T-helper 2 cell (primary cell): ENCODE measurements around the gene FAM181A.

Source experiments
- DNase-seq, 5 experiments: peaks; one replicate each; pipeline versions ENCODE4 v3.0.0 to v3.0.0-alpha.2; 2012 to 2022
- total RNA-seq, 2 donors: gene quantifications; one replicate each; lab custom pipeline; 2026; lab: John Stamatoyannopoulos, UW

FAM181A gene
- total RNA-seq: 0 reads per million in 2 donors

GRCh38 chr14:93926873-93927799 is at the start of gene FAM181A:
FAM181A (plus strand) TSS chr14:93927344; CDS start chr14:93928286, 942 bp downstream.
- DNase-seq: no peak

DNA sequence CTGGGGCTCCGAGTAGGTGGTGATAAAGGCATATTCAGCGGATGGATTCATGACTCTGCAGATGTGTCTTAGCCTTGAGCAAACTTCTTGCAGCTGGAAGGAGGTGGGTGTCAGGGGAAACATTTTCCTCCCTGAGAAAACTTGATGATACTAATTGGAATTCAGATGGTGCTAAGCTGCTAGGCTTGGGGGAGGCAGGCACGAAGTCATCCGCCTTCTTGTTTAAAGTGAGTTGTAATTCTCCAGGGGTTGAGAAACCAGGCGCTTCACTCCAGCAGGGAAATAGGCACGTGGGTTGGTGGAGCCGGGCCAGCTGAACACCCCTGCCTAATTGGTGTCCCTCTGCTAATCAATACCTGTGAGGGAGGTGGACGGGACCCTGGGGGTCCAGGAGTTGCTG is 48.9 kb upstream of the FAM181A start:
- no peak for DNase-seq

GRCh38 chr14:93878871-93879270 is 48.3 kb upstream of the FAM181A start:
- no peak for DNase-seq

GRCh38 chr14:93879362-93879983 is 47.7 kb upstream of the FAM181A start:
- DNase-seq: no peak

DNA sequence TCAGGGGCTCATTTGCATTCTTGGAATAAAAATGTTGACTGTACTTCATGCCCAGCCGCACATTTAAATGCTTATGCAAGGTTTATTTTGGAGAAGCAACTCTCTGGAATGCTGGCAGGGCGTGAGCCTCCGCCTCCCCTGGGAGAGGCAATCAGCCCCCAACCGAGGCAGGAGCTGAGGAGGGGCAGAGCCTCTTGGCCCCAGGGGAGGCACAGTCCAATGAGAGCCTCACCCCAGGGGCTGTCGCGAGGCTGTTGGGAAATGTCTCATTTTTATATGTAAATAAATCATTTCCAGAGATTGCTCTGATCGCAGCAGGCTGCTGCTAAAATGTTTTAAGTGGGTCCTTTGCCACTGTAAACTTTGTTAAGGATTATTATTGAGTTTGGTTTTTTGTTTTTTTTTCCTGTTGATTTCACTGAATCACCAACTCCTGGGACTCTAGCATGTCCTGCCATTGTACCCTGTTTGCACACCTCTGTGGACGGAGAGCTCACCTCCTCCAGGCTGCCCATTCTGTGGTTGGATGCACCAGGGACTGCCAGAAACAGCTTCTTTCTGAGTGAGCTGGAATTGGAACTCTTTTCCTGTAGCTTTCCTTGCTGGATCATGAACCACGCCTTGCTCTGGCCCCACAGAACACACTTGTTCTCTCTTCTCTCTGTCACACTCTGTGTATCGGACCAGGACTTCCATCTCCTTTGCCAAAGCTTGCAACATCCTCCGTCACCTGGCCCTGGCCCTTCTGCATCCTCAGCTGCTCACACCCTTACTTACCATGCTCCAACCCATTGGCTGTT is 46.9 kb upstream of the FAM181A start:
- no peak for DNase-seq

GRCh38 chr14:93884950-93885349 is 42.2 kb upstream of the FAM181A start:
- peak in 1 of 5 experiments; percentile 47 for DNase-seq

DNA sequence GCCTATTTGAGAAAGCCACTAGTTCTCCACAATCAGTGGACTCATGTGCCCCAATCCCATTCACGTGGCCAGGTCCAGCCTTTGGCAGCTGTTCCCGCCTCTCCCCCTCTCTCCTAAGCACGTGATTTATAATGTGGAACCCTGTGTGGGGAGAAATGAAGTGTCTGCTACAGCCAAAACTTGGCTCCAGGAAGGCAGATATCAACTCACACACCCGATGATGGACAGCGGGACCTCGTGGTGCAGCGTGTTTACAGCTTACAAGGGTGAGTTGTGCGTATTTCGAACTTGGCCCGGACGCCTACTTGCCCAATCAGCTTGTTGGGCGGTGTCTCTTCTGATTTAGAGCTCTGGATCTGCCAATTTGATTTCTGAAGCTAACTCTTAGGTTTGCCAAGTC is 38.1 kb upstream of the FAM181A start:
- no peak for DNase-seq

DNA sequence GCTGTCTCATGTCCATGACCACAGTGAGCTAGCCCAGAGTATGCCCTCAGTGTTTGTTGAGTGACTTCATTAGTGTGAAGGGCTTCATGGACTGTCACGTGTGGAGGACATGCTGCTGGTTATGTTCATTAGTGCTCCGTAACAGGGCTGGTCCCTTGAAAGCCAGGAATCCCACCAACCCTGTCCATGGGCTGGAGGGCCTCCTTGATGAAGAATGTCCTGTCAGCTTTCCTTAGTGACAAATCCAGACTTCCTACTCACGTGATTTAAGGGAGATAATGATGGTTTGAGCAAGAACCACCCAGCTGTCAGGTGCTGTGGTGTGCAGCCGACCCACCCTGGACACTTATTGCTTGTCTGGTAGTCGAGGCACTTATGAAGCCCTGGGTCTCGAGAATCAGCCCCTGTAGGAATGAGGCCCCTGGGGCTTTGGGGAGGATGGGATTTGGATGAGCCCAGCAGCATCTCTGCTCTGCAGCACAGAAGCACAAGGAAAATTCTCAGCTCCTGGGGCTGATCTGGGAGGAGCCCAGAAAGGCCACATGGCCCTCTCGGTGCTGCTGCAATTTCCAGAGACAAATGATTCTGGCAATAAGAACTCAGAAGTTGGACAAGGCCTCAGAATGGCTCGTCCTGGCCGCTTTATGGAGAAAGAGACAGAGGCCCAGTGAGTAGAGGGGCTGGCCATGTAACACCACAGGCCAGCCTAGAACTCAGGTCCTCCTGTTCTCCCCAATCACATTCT is 37.2 kb upstream of the FAM181A start:
- DNase-seq: no peak

DNA sequence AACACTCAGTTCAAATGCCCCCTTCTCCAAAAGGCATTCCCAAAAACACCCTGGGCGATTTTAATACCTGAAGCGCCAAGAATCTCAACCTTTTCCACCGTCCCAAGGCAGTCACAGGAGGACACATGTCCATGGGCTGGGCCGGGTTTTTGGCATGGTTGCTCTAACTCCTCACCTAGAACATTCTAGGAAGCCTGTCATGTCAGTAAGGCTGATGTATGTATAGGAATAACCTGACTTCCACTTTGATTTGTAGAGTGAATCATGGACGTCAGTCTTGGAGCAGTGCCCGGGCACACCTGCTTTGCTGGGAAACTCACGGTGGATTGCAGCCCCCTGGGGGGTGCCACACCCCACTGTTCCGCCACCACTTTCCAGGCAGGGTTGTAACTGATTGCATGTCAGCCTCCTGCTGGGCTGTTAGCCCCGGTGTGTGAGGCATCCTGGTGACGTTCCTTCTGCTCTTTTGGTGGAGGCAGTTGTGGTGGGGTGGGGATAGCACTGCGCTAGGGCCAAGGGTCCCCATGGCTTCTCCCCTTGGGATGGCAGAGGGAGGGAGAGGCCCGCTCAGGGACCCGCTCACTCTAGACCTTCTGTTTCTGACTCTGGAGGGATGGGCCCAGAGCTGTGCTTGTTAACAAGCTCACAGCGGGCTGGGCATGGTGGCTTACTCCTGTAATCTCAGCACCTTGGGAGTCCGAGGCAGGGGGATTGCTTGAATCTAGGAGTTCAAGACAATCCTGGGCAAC is 35.2 kb upstream of the FAM181A start:
- no peak for DNase-seq

DNA sequence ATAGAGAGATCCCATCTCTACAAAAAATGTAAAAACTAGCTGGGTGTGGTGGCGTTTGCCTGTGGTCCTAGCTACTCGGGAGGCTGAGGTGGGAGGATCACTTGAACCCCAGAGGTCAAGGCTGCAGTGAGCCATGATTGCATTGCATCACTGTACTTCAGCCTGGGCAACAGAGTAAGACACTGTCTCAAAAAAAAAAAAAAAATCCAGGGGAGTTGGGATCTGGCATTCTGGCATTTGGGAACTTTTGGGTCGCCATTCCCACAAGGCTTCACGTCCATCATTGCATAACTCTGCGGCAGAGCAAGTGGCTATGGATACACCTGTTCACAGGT is 34.7 kb upstream of the FAM181A start:
- no peak for DNase-seq

DNA sequence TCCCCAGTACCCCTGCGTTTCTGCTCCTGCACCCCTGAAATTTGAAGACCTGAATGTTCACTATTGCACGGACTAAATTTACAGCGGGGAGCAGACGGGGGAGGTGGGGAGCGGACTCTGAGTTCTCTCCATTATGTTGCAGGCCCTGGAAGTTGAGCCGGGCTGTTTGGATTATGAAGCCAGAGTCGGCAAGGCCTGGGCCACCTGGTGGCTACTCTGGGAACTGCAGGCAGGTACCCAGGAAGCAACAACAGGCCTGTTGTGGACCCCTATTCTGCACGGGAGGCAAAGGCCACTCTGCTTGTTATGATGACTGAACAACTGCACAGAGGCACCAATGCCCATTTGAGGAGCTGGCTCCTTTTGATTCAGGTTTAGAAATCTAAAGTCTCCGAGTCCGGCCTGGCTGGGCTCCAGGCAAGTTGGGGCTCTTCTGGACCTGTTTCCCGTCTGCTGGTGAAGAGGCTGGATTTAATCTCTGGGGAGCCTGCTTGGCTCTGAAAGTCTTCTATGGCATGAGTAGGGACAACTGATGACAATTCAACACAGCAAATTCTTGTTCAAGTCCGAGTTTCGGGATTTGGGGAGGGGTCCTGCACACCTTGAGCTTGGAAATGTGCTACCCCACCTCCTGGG is 34.1 kb upstream of the FAM181A start:
- DNase-seq: peak; percentile 13 to 60 (median 47)

DNA sequence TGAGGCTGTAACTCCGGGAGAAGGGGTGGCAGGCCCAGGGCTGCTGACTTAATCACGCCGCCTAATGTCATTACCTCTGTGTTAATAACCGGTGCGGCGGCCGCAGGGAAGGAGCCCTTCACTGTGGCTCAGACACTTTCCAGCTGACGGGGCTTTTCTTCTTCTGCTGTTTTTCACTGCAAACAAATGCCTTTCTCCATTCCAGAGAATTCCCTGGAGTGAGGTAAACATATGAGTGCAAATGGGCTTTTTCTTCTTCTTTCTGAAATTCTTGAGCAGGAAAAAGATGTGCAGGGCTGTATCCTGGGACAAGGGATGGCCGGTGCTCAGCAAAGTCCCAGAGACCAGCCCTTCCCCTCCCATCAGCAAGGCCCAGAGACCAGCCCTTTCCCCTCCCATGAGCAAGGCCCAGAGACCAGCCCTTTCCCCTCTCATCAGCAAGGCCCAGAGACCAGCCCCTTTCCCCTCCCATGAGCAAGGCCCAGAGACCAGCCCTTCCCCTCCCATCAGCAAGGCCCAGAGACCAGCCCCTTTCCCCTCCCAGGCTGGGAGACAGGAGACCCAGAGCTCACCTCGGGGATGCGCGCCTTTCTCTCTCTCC is 33.4 kb upstream of the FAM181A start:
- DNase-seq: no peak

DNA sequence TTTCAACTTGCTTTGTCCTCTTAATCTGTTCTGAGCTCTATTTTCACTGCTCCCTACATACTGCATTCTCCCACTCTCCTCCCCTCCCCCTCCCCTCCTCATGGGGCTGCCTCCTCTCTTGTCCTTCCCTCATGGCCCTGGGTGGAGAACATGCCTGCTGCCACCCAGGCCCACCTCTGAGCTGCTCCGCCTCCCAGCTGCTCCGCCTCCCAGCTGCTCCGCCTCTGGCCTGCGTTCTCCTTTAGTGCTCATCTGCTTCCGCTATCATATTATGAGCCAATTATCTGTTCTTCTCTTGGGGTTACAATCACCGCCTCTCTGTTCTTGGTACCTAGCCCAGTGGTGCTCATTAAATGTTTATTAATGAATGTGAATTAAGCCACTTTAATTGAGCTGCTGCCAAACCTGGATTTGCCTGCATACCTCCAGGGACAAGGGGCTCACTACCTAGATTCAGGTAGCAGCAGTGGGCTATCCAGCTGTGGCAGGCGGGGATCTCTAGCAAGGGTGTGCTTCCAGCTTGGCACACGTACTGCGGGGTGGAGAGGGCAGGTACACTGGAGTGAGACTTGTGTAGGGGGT is 32.0 kb upstream of the FAM181A start:
- no peak for DNase-seq

DNA sequence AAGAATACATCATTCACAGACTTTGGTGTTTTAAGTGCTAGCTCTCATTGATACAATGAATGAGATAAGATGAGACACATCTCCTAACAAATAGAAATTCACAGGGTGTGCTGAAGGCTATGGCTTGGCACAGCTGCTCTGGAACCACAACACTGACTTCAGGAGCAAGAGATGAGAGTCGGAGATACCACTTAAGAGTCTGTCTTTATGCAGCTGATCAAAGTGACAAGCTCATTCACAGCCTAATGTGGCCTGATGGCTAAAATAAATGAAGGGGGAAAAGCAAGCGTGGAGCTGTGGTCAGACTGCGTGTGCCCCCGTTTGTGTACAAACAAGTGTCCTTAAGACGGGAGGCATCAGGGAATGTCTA is 29.7 kb upstream of the FAM181A start:
- DNase-seq: no peak

- no peak for DNase-seq
Measured at GRCh38 chr14:93898081-93898611, 29.0 kb upstream of the FAM181A start.

DNA sequence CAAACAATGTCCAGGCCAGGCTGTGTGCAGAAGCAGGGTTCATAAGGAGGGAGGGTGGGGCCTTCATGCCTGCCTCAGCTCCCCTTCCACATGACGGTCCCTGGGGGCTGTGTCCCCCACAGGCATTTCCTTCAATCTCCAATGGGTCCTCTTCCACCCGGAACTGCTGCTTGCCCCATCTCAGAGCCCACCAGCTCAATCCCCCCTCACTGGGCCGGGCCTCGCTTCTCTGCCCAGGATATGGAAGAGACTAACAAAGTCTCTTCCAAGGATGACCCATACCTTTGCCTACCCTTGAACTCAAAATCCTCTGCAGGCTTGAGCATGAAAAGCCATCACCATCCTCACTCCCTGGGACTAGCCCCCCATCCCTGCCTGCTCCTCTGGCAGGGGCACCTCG is 28.4 kb upstream of the FAM181A start:
- DNase-seq: no peak

- DNase-seq: no peak
Measured at GRCh38 chr14:93901813-93902212, 25.3 kb upstream of the FAM181A start.

GRCh38 chr14:93902619-93903307 is 24.4 kb upstream of the FAM181A start:
- DNase-seq: no peak

- no peak for DNase-seq
Measured at GRCh38 chr14:93903342-93904184, 23.6 kb upstream of the FAM181A start.
